Activated CD4-positive, alpha-beta T cell treated with anti-CD3 and anti-CD28 coated beads, Interleukin-2, amount 50 U/mL, for 48 hours (primary cell): ENCODE results near the gene MRGPRG.
A peak's percentile ranks its signal among the peaks of the same experiment; 100 is the strongest.
"Not testable (repeated sequence)": the region's sequence is repeated elsewhere in the genome, so short reads cannot be mapped to it uniquely, and the experiment has no call there.

Experiments
- DNase-seq, 2 experiments: peaks; one replicate each; pipeline ENCODE4 v3.0.0-alpha.2; 2020

Gene MRGPRG

DNA sequence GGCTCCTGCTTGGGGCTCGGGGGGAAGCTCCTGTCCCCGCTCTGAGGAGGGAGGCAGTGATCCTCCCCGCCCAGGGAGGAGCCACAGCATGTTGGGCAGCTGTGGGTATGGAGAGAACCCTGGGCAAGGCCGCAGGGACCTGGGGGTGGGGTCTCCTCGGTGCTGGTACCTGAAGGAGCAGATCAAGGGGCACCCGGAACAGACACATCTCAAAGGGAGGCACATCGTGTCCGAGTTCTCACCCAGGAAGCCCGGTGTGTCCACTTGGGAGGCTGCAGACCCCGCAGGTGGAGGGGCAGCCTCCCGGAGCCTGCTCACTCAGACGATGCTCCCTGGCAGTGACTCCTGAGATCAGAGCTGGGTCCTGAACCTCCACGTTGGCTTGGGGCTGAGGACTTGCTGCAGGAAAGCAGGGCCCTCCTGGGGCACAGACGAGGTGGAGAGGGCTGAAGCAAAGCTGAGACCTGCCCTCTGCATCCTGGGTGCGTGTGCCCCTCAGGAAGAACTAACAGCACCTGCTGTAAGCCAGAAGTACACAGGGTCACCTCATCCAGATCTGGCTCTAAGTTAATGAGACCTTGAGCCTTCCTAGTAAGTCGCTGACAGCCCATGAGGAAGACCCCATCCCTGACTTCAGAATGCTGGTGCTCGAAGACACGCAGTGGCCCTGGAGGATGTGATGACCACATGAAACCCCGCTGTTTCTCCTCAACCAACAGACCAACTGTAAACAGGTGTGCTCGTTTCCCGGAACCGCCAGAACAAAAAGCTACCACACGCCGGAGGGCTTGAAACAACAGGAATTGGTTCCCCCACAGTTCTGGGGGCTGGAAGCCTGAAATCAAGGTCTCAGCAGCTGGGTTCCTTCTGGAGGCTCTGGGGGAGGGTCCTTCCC lies 47.6 kb downstream of the MRGPRG start:
- DNase-seq: no peak

DNA sequence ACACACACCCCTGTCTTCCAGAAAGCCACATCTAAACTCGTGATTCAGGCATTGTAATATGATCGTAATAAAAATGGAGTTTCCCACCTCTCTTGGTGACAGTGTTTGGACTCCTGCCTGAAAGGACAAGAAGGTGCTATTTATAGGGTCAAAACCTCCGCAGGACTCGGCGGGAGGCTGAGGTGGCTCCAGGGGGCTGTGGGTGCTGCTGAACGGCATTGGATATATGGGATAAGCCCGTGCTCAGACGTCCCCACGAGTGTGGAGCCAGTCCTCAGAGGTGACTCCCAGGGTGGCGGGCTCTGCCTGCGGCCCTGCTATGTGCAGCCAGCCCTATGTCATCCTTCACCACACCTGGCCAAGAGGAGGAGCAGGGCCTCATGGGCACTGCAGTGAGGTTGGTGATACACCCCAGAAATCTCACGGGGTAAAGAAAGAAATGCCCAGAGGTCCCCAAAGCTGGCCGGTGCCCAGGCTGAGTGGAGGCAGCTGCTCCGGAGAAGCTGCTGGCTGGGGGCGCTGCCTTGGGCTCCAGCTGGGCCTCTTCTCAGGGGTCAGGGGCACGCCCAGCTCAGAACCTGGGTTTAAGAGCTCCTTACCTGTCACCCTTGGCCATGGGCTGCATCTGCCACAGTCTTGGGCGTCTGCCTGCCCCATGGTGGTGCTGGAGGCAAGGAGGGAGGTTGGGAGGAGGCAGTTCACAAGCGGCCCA lies 48.4 kb downstream of the MRGPRG start:
- DNase-seq: no peak

DNA sequence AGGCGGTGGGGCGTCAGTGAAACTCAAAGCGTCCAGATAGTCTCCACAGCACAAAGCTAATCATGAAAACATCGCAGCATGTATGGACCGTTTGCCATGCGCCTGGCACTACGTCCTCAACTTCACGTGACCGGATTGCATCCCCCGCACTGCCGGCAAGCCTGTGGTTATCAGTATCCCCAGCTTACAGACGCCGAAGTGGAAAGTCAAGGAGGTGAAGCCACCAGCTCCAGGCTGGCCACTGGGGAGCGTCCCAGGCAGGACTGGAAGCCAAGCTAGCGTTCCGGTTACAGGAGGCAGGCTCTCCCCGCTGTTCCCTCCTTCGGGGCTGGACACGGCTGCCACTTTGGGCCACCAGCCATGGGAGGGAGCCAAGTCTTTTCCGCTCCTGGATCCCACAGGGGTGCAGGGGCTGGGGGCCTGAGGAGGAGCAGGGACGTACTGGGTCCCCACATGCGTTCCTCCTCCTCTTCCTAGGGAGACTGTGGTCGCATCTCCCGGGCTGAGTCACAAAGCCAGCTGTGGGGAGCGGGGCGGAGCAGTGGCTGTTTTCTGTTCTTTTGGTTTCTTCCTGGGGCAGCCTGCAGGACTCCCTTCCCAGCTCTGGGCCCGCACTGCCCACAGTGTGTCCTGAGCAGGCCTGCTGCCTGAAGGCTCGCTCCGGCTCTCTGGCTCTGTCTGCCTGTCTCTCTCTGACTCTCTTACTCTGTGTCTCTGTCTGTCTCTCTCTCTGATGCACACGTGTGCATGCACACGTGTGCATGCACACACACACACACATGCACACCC lies 49.2 kb downstream of the MRGPRG start:
- peak; percentile 31 to 56 for DNase-seq

DNA sequence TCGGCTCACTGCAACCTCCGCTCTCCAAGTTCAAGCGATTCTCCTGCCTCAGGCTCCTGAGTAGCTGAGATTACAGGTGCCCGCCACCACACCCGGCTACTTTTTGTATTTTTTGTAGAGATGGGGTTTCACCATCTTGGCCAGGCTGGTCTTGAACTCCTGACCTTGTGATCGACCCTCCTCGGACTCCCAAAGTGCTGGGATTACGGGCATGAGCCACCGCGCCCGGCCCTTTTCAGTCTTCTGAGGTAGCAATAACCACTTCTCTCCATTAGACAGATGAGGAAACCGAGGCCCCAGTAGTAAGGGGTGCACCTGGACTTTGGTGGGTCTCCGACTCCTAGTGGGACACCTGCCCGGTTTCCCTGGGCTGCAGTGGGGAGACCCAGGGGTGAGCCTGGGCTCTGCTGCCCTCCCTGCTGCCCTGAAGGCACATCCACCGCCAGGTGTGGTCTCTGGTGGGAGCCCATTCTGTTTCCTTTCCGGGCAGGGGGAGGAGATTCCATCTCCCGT lies 49.8 kb downstream of the MRGPRG start:
- DNase-seq: not testable (repeated sequence)
